ENCODE results near the gene MAD1L1.

- TF ChIP-seq CTCF (conservative IDR thresholded peaks at IDR 0.05 in 1 of 2, IDR thresholded peaks at IDR 0.05 in 1 of 2; ENCODE audit: low read depth in 1 of 2, low read length in 2 of 2) (no peak), EZH2 (IDR thresholded peaks at IDR 0.05; ENCODE audit: low read length, missing control alignments) (no peak)
Measured at GRCh38 chr7:1997537-1998076, 235.1 kb downstream of the MAD1L1 start.

Data from fibroblast of lung (primary cell).